Tibial nerve (tissue), 3 donors: ENCODE measurements around the gene SLA2.

Source experiments
- POLR2A ChIP-seq, 2 donors: fragments of 450-650 bp; IDR thresholded peaks; one replicate each; pipeline ENCODE4 v1.6.1; 2017; ENCODE audit warnings: antibody characterized with exemption in 2 of 2, mild to moderate bottlenecking in 2 of 2, moderate library complexity in 2 of 2
- TF ChIP-seq, protein P1 (sequence below), 5 experiments: fragments of 200-600 bp in 3 of 5; fragments of 450-650 bp in 2 of 5; sonication (generic) in 3 of 5; IDR thresholded peaks; one replicate each; pipeline ENCODE4 v1.5.1; 2016 to 2019; ENCODE audit warnings: antibody characterized with exemption in 5 of 5, mild to moderate bottlenecking in 3 of 5, moderate library complexity in 2 of 5

DNA sequence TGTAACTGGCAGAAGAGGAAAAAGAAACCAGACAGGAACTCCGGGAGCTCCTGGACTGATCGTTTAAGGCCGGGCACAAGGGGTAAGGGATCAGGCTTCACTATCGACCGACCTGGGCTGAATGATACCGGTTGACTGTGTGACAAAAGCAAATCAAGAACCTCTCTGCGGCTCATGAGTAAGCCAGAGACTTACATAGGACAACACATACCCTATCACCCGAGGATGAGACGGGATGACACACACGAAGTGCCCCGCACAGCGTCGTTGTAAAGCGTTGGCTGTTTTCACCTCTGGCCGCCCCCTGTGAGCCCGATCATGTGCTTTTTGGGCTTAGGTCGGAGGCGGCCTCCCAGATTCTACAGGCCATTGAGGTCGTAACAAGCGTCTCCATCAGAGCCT is 73.3 kb downstream of the SLA2 start:
- TF ChIP-seq, protein P1, sequence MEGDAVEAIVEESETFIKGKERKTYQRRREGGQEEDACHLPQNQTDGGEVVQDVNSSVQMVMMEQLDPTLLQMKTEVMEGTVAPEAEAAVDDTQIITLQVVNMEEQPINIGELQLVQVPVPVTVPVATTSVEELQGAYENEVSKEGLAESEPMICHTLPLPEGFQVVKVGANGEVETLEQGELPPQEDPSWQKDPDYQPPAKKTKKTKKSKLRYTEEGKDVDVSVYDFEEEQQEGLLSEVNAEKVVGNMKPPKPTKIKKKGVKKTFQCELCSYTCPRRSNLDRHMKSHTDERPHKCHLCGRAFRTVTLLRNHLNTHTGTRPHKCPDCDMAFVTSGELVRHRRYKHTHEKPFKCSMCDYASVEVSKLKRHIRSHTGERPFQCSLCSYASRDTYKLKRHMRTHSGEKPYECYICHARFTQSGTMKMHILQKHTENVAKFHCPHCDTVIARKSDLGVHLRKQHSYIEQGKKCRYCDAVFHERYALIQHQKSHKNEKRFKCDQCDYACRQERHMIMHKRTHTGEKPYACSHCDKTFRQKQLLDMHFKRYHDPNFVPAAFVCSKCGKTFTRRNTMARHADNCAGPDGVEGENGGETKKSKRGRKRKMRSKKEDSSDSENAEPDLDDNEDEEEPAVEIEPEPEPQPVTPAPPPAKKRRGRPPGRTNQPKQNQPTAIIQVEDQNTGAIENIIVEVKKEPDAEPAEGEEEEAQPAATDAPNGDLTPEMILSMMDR (IDR thresholded peaks at IDR 0.05): no peak
- no peak for TF ChIP-seq POLR2A (IDR thresholded peaks at IDR 0.05)
